Mammary epithelial cell (primary cell): ENCODE data around the gene HPSE2.

Experiments used
- EZH2 ChIP-seq: IDR thresholded peaks from 2 replicates; pipeline ENCODE4 v1.6.1; 2012; ENCODE audit warnings: low read length, inconsistent platforms, borderline replicate concordance
- TF ChIP-seq, protein P1 (sequence below), 2 donors: IDR thresholded peaks in 1 of 2; conservative IDR thresholded peaks in 1 of 2; 2 replicates each; pipeline ENCODE4 v1.5.1; 2011 to 2012; ENCODE audit warnings: inconsistent platforms in 2 of 2, low read length in 2 of 2, mild to moderate bottlenecking in 2 of 2, control low read depth in 1 of 2, low read depth in 1 of 2; ENCODE audit not compliant: insufficient read depth in 1 of 2; ENCODE audit errors: extremely low read depth in 1 of 2

DNA sequence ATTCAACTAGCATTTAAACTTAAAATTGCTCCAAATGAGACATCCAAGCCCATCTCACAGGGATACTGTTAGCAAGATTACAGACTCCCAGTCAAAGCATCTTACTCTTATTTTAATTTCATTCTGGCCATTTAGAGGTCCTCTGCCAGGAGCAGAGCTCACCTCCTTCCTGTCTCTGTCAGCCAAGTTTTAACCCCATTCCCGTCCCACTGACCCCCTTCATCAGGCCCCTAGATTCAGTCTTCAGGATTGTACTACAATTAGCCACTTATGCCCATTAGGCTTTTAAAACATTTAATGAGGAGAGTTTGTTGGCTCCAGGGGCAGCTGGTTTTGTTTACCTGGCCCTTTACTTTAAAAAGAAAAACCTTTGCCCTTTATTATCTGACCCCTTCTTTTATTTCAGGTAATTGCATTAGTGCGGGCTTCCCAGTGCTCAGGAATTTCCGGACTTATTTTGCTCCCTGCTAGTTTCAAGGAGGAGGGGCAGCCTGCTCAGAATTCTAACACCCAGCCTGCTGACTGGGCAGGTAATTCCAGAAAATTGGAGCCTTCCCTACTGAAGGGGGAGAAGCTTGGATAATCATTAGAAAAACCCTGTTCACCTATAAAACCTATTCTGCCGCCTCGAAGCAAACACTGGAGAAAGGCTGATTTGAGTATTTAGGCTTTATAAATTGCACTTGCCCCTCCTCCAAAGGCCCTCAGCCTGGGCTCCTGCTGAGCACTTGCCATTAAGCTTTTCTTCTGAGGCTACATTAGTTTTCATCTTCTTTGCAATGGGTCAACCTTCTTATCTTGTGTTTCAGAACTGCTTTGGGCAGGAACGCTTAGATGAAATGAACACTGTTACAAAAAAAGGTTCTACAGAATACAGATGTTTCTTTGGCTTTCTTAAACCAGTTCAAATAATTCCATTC lies 588.4 kb downstream of the HPSE2 start:
- no peak for TF ChIP-seq EZH2
- TF ChIP-seq, protein P1, sequence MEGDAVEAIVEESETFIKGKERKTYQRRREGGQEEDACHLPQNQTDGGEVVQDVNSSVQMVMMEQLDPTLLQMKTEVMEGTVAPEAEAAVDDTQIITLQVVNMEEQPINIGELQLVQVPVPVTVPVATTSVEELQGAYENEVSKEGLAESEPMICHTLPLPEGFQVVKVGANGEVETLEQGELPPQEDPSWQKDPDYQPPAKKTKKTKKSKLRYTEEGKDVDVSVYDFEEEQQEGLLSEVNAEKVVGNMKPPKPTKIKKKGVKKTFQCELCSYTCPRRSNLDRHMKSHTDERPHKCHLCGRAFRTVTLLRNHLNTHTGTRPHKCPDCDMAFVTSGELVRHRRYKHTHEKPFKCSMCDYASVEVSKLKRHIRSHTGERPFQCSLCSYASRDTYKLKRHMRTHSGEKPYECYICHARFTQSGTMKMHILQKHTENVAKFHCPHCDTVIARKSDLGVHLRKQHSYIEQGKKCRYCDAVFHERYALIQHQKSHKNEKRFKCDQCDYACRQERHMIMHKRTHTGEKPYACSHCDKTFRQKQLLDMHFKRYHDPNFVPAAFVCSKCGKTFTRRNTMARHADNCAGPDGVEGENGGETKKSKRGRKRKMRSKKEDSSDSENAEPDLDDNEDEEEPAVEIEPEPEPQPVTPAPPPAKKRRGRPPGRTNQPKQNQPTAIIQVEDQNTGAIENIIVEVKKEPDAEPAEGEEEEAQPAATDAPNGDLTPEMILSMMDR (conservative IDR thresholded peaks at IDR 0.05 in 1 of 2, IDR thresholded peaks at IDR 0.05 in 1 of 2; ENCODE audit: extremely low read depth in 1 of 2, insufficient read depth in 1 of 2, low read depth in 1 of 2, low read length in 2 of 2), result no peak
